Measurements from ENCODE around the gene ORM1.

Gene ORM1

DNA sequence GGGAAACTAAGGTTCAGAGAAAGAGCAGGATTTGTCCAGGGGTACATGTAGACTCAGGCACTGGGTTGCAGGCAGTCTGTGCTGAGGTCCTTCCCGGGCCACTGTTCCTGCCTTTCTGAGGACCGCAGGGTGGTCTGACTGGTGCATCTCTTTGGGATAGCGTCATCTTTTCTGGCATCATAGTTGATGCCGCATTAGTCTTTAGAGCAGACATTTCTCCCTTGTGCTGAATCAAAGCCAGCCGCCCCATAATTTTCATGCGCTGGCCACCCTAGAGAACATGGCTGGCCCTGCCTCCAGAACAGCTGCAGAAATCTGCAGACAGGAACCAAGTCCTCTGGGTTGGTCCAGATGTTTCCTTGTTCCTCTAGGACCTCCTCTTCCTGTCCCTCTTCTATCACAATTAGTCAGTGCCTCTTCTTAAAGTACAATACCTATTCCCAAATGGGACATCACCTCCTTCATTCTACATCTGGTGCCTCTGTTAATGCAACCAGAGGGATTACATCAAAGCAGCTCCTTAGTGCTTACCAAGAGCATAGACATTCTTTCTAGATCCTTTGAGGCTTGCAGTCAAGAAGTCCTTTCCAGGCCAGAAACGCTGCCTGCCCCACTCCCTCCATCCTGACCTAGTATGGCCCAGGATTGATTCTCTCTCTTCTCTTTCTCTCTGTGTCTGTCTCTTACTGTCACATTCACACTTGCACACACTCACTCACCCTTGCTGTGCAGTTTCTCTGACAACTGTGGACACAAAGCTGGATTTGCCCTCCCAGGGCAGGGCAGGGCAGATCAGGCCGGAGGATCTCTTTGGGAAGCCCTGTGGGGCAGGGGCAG, 42.0 kb upstream of the ORM1 start:
- Histone ChIP-seq H3K9ac (ENCODE audit: low read length in 5 of 5) (no peak overlapping the region), H3K9me3 (ENCODE audit: control insufficient read depth in 5 of 5, low read length in 5 of 5) (no peaks in the 10 kb centered on the region), H3K4me3 (ENCODE audit: low read depth in 1 of 5, low read length in 5 of 5) (no peak overlapping the region), H3K36me3 (ENCODE audit: control insufficient read depth in 5 of 5, insufficient read depth in 5 of 5, low read length in 5 of 5) (peaks cover 0 to 2% (median 0%) of the 10 kb centered on the region in 5 donors), H3K27ac (ENCODE audit: low read depth, low read length) (no peak overlapping the region), H3K4me1 (ENCODE audit: control insufficient read depth in 5 of 5, insufficient read depth in 5 of 5, low read length in 5 of 5) (peaks cover 0 to 13% (median 7%) of the 10 kb centered on the region in 5 donors), H3K27me3 (ENCODE audit: control insufficient read depth in 5 of 5, insufficient read depth in 4 of 5, low read length in 5 of 5) (peaks cover 0 to 8% (median 0%) of the 10 kb centered on the region in 5 donors)

- no peak overlapping the region for H3K9ac ChIP-seq (ENCODE audit: low read length in 5 of 5)
- H3K27me3 ChIP-seq (ENCODE audit: control insufficient read depth in 5 of 5, insufficient read depth in 4 of 5, low read length in 5 of 5), result peaks cover 0 to 8% (median 0%) of the 10 kb centered on the region in 5 donors
- no peak overlapping the region for H3K27ac ChIP-seq (ENCODE audit: low read depth, low read length)
- no peaks in the 10 kb centered on the region for H3K9me3 ChIP-seq (ENCODE audit: control insufficient read depth in 5 of 5, low read length in 5 of 5)
- no peak overlapping the region for H3K4me3 ChIP-seq (ENCODE audit: low read depth in 1 of 5, low read length in 5 of 5)
- H3K36me3 ChIP-seq (ENCODE audit: control insufficient read depth in 5 of 5, insufficient read depth in 5 of 5, low read length in 5 of 5), result no peaks in the 10 kb centered on the region
- H3K4me1 ChIP-seq (ENCODE audit: control insufficient read depth in 5 of 5, insufficient read depth in 5 of 5, low read length in 5 of 5), result peaks cover 0 to 13% (median 7%) of the 10 kb centered on the region in 5 donors
Observed at GRCh38 chr9:114281473-114282103, 41.3 kb upstream of the ORM1 start.

- Histone ChIP-seq H3K27ac (ENCODE audit: low read depth, low read length) (no peak overlapping the region), H3K9ac (ENCODE audit: low read length in 5 of 5) (no peak overlapping the region), H3K4me1 (ENCODE audit: control insufficient read depth in 5 of 5, insufficient read depth in 5 of 5, low read length in 5 of 5) (peaks cover 0 to 8% (median 2%) of the 10 kb centered on the region in 5 donors), H3K27me3 (ENCODE audit: control insufficient read depth in 5 of 5, insufficient read depth in 4 of 5, low read length in 5 of 5) (peaks cover 0 to 5% (median 0%) of the 10 kb centered on the region in 5 donors), H3K36me3 (ENCODE audit: control insufficient read depth in 5 of 5, insufficient read depth in 5 of 5, low read length in 5 of 5) (no peaks in the 10 kb centered on the region), H3K9me3 (ENCODE audit: control insufficient read depth in 5 of 5, low read length in 5 of 5) (no peaks in the 10 kb centered on the region), H3K4me3 (ENCODE audit: low read depth in 1 of 5, low read length in 5 of 5) (no peak overlapping the region)
Observed at GRCh38 chr9:114282104-114282485, 40.8 kb upstream of the ORM1 start.

DNA sequence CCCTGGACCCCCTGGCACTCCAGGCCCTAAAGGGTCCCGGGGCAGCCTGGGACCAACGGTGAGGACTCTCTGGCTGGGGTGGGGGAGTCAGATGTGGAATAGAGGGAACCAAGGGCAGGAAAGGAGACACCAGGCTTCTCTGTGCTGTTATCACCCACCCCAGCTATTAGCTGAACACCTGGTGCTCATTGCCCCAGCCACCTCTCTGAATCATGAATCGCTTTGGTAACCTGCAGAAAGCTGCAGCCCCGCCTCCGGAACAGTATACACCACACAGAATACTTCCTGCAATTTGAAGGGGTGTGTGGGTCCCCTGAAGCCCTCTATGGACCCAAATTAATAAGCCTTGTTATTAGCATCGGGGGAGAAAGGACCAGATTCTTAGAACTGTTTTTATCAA, 40.4 kb upstream of the ORM1 start:
- H3K9me3 ChIP-seq (ENCODE audit: control insufficient read depth in 5 of 5, low read length in 5 of 5), result no peaks in the 10 kb centered on the region
- H3K4me3 ChIP-seq (ENCODE audit: low read depth in 1 of 5, low read length in 5 of 5), result no peak overlapping the region
- H3K27ac ChIP-seq (ENCODE audit: low read depth, low read length), result no peak overlapping the region
- H3K36me3 ChIP-seq (ENCODE audit: control insufficient read depth in 5 of 5, insufficient read depth in 5 of 5, low read length in 5 of 5), result no peaks in the 10 kb centered on the region
- H3K27me3 ChIP-seq (ENCODE audit: control insufficient read depth in 5 of 5, insufficient read depth in 4 of 5, low read length in 5 of 5), result peaks cover 0 to 2% (median 0%) of the 10 kb centered on the region in 5 donors
- H3K9ac ChIP-seq (ENCODE audit: low read length in 5 of 5), result no peak overlapping the region
- peaks cover 0 to 7% (median 0%) of the 10 kb centered on the region in 5 donors for H3K4me1 ChIP-seq (ENCODE audit: control insufficient read depth in 5 of 5, insufficient read depth in 5 of 5, low read length in 5 of 5)

GRCh38 chr9:114282926-114283325, 40.0 kb upstream of the ORM1 start:
- no peak overlapping the region for H3K9ac ChIP-seq (ENCODE audit: low read length in 5 of 5)
- H3K27ac ChIP-seq (ENCODE audit: low read depth, low read length), result no peak overlapping the region
- no peaks in the 10 kb centered on the region for H3K9me3 ChIP-seq (ENCODE audit: control insufficient read depth in 5 of 5, low read length in 5 of 5)
- H3K4me1 ChIP-seq (ENCODE audit: control insufficient read depth in 5 of 5, insufficient read depth in 5 of 5, low read length in 5 of 5), result peaks cover 0 to 7% (median 0%) of the 10 kb centered on the region in 5 donors
- H3K36me3 ChIP-seq (ENCODE audit: control insufficient read depth in 5 of 5, insufficient read depth in 5 of 5, low read length in 5 of 5), result no peaks in the 10 kb centered on the region
- H3K4me3 ChIP-seq (ENCODE audit: low read depth in 1 of 5, low read length in 5 of 5), result no peak overlapping the region
- peaks cover 0 to 2% (median 0%) of the 10 kb centered on the region in 5 donors for H3K27me3 ChIP-seq (ENCODE audit: control insufficient read depth in 5 of 5, insufficient read depth in 4 of 5, low read length in 5 of 5)

GRCh38 chr9:114283551-114284111, 39.3 kb upstream of the ORM1 start:
- Histone ChIP-seq H3K27me3 (ENCODE audit: control insufficient read depth in 5 of 5, insufficient read depth in 4 of 5, low read length in 5 of 5) (peaks cover 0 to 2% (median 0%) of the 10 kb centered on the region in 5 donors), H3K9me3 (ENCODE audit: control insufficient read depth in 5 of 5, low read length in 5 of 5) (no peaks in the 10 kb centered on the region), H3K27ac (ENCODE audit: low read depth, low read length) (no peak overlapping the region), H3K9ac (ENCODE audit: low read length in 5 of 5) (no peak overlapping the region), H3K36me3 (ENCODE audit: control insufficient read depth in 5 of 5, insufficient read depth in 5 of 5, low read length in 5 of 5) (no peaks in the 10 kb centered on the region), H3K4me1 (ENCODE audit: control insufficient read depth in 5 of 5, insufficient read depth in 5 of 5, low read length in 5 of 5) (peaks cover 0 to 7% (median 0%) of the 10 kb centered on the region in 5 donors), H3K4me3 (ENCODE audit: low read depth in 1 of 5, low read length in 5 of 5) (no peak overlapping the region)

GRCh38 chr9:114284316-114285060, 38.4 kb upstream of the ORM1 start:
- Histone ChIP-seq H3K36me3 (ENCODE audit: control insufficient read depth in 5 of 5, insufficient read depth in 5 of 5, low read length in 5 of 5) (no peaks in the 10 kb centered on the region), H3K27ac (ENCODE audit: low read depth, low read length) (no peak overlapping the region), H3K9ac (ENCODE audit: low read length in 5 of 5) (no peak overlapping the region), H3K4me3 (ENCODE audit: low read depth in 1 of 5, low read length in 5 of 5) (no peak overlapping the region), H3K27me3 (ENCODE audit: control insufficient read depth in 5 of 5, insufficient read depth in 4 of 5, low read length in 5 of 5) (peaks cover 0 to 2% (median 0%) of the 10 kb centered on the region in 5 donors), H3K4me1 (ENCODE audit: control insufficient read depth in 5 of 5, insufficient read depth in 5 of 5, low read length in 5 of 5) (peaks cover 0 to 7% (median 0%) of the 10 kb centered on the region in 5 donors), H3K9me3 (ENCODE audit: control insufficient read depth in 5 of 5, low read length in 5 of 5) (no peaks in the 10 kb centered on the region)

DNA sequence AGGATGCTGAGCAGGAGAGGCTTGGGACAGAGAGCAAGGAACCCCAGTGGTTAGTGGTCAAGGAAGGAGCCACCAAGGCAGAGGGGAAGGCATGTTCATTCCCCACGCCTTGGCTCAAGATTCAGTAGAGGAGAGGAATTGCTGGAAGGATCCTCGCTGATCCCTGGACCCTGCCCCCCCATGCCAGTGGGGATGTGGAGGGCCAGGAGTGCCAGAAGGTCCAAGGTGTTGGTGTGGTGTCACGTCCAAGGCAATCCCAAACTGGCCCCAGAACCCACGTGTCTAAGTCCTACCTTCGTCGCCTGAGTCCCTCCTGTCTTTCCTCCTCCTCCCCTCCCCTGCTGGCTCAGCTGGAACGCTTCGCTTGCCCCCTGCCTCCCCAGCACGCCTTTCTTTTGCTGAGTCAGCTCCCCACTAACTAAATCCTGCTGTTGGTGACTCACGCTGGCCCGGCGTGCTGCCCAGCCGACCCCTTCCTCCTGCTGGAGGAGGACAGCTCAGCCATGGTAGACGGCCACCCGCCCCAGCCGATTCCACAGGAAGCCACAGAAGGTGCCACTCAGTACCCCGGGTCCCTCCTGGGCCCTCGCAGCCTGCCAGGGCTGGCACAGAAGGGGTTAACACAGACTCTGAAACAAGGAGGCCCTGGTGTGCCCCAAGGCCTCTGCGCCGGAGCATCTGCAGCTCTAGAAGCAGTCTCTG, 37.6 kb upstream of the ORM1 start:
- H3K36me3 ChIP-seq (ENCODE audit: control insufficient read depth in 5 of 5, insufficient read depth in 5 of 5, low read length in 5 of 5), result no peaks in the 10 kb centered on the region
- no peak overlapping the region for H3K4me3 ChIP-seq (ENCODE audit: low read depth in 1 of 5, low read length in 5 of 5)
- no peak overlapping the region for H3K9ac ChIP-seq (ENCODE audit: low read length in 5 of 5)
- peaks cover 0 to 2% (median 0%) of the 10 kb centered on the region in 5 donors for H3K27me3 ChIP-seq (ENCODE audit: control insufficient read depth in 5 of 5, insufficient read depth in 4 of 5, low read length in 5 of 5)
- peaks cover 0 to 7% (median 0%) of the 10 kb centered on the region in 5 donors for H3K4me1 ChIP-seq (ENCODE audit: control insufficient read depth in 5 of 5, insufficient read depth in 5 of 5, low read length in 5 of 5)
- no peaks in the 10 kb centered on the region for H3K9me3 ChIP-seq (ENCODE audit: control insufficient read depth in 5 of 5, low read length in 5 of 5)
- H3K27ac ChIP-seq (ENCODE audit: low read depth, low read length), result no peak overlapping the region

- Histone ChIP-seq H3K9me3 (ENCODE audit: control insufficient read depth in 5 of 5, low read length in 5 of 5) (no peaks in the 10 kb centered on the region), H3K4me1 (ENCODE audit: control insufficient read depth in 5 of 5, insufficient read depth in 5 of 5, low read length in 5 of 5) (peaks cover 0 to 7% (median 0%) of the 10 kb centered on the region in 5 donors), H3K4me3 (ENCODE audit: low read depth in 1 of 5, low read length in 5 of 5) (no peak overlapping the region), H3K27ac (ENCODE audit: low read depth, low read length) (no peak overlapping the region), H3K36me3 (ENCODE audit: control insufficient read depth in 5 of 5, insufficient read depth in 5 of 5, low read length in 5 of 5) (no peaks in the 10 kb centered on the region), H3K9ac (ENCODE audit: low read length in 5 of 5) (no peak overlapping the region), H3K27me3 (ENCODE audit: control insufficient read depth in 5 of 5, insufficient read depth in 4 of 5, low read length in 5 of 5) (peaks cover 0 to 2% (median 0%) of the 10 kb centered on the region in 5 donors)
Observed at GRCh38 chr9:114286146-114286679, 36.7 kb upstream of the ORM1 start.

All from subcutaneous abdominal adipose tissue (tissue), 5 donors.